HepG2 (cell line): ENCODE data around the gene ACSL6. TPM values are rescaled to one million over a fixed set of nuclear protein-coding genes. Genes with fewer than 3 reads are reported as not detected.

Source experiments
- HOMEZ ChIP-seq: IDR thresholded peaks from 2 replicates; pipeline ENCODE4 v1.6.1; 2016; ENCODE audit warnings: low read depth
- KIAA2018 ChIP-seq: sonication (generic); formaldehyde crosslinking; IDR thresholded peaks from 2 replicates; pipeline ENCODE4 v1.5.0; 2020; ENCODE audit warnings: mild to moderate bottlenecking, missing genetic modification reagents, borderline replicate concordance
- SCMH1 ChIP-seq: sonication (generic); formaldehyde crosslinking; IDR thresholded peaks from 2 replicates; pipeline ENCODE4 v1.9.0; 2021; ENCODE audit warnings: missing genetic modification reagents, mild to moderate bottlenecking, borderline replicate concordance
- SIX4 ChIP-seq: sonication (generic); formaldehyde crosslinking; IDR thresholded peaks from 2 replicates; pipeline ENCODE4 v1.4.0; 2020; ENCODE audit warnings: missing genetic modification reagents
- TBL1XR1 ChIP-seq: fragments of 150-350 bp; IDR thresholded peaks from 2 replicates; pipeline ENCODE4 v1.6.1; 2014; ENCODE audit warnings: borderline replicate concordance, low read length; ENCODE audit not compliant: partially characterized antibody
- ZBTB38 ChIP-seq: sonication (generic); formaldehyde crosslinking; IDR thresholded peaks from 2 replicates; pipeline ENCODE4 v1.5.1; 2020; ENCODE audit warnings: mild to moderate bottlenecking, missing genetic modification reagents
- ZHX2 ChIP-seq, 2 experiments: sonication (generic) in 1 of 2; formaldehyde crosslinking in 1 of 2; IDR thresholded peaks; 2 replicates each; pipeline versions ENCODE4 v1.6.1 to v1.9.0; 2014 to 2022; ENCODE audit warnings: antibody characterized with exemption in 1 of 2, borderline replicate concordance in 1 of 2, inconsistent platforms in 1 of 2, low read depth in 1 of 2, missing genetic modification reagents in 1 of 2
- ZNF17 ChIP-seq: sonication (generic); formaldehyde crosslinking; IDR thresholded peaks from 2 replicates; pipeline ENCODE4 v1.5.0; 2020; ENCODE audit warnings: mild to moderate bottlenecking, missing genetic modification reagents
- ZNF333 ChIP-seq: sonication (generic); formaldehyde crosslinking; IDR thresholded peaks from 2 replicates; pipeline ENCODE4 v1.4.0; 2020; ENCODE audit warnings: mild to moderate bottlenecking, missing genetic modification reagents, borderline replicate concordance
- ZNF362 ChIP-seq: sonication (generic); formaldehyde crosslinking; IDR thresholded peaks from 2 replicates; pipeline ENCODE4 v1.4.0; 2020; ENCODE audit warnings: missing genetic modification reagents, mild to moderate bottlenecking, borderline replicate concordance
- ZNF7 ChIP-seq: IDR thresholded peaks from 2 replicates; pipeline ENCODE4 v1.6.1; 2016; ENCODE audit warnings: missing biosample characterization, missing genetic modification reagents
- polyA plus RNA-seq, 8 experiments: library from polyadenylated mRNA; depleted of rRNA in 3 of 8; stranded (reverse) in 7 of 8; unstranded in 1 of 8; fragments of >200 nt; fragmentation: Illumina TruSeq in 4 of 8; extraction: Trizol in 4 of 8; gene quantifications; 2 replicates each; pipeline versions ENCODE4 v1.2.1 to v1.2.3, GENCODE V29; 2011 to 2016; ENCODE audit warnings: low read depth in 4 of 8, missing spikeins in 1 of 8, mixed read lengths in 1 of 8; ENCODE audit not compliant: insufficient read depth in 1 of 8
- total RNA-seq, 5 experiments: library from RNA; depleted of rRNA; stranded (reverse); fragments of >200 nt; fragmentation: Illumina TruSeq; extraction: Trizol; gene quantifications; 2 replicates each; pipeline ENCODE4 v1.2.3, GENCODE V29; 2016; ENCODE audit warnings: low read depth in 1 of 5

Gene ACSL6
- total and polyA plus RNA-seq, 2 of the 13 experiments (the other 11 are each of a cell fraction or from before 2014, with no cell fraction given) = 3.7 to 3.8 TPM

GRCh38 chr5:132012371-132013005 is 1.0 kb upstream of the ACSL6 start (continued):
- TF ChIP-seq KIAA2018 (CRISPR knock-in tag) (no peak), ZNF362 (CRISPR knock-in tag) (no peak), TBL1XR1 (no peak), ZHX2 (IDR thresholded peaks at IDR 0.05; ENCODE audit: low read depth) (no peak), ZHX2 (CRISPR knock-in tag; IDR thresholded peaks at IDR 0.05; ENCODE audit: borderline replicate concordance) (no peak), ZNF17 (CRISPR knock-in tag) (no peak), ZBTB38 (CRISPR knock-in tag) (no peak), ZNF7 (CRISPR knock-in tag) (0 out of 2 replicates have a peak, but pooled peaks have one; percentile 29), HOMEZ (CRISPR knock-in tag) (0 out of 2 replicates have a peak, but pooled peaks have one; percentile 28), SCMH1 (CRISPR knock-in tag) (no peak), ZNF333 (CRISPR knock-in tag) (no peak), SIX4 (CRISPR knock-in tag) (peak; percentile 31; the same call in 1 of the 2 replicates)
